B cell (primary cell): ENCODE measurements around the gene ASTN2.

Experiments
- CTCF ChIP-seq: fragments of 200-600 bp; IDR thresholded peaks from one replicate; pipeline ENCODE4 v1.8.0; 2022; ENCODE audit warnings: antibody characterized with exemption, mild to moderate bottlenecking
- EZH2 ChIP-seq: IDR thresholded peaks from 2 replicates; pipeline ENCODE4 v1.6.1; 2012; ENCODE audit warnings: borderline replicate concordance, low read depth, mild to moderate bottlenecking, moderate library complexity, low read length; ENCODE audit not compliant: insufficient read depth, poor library complexity, severe bottlenecking

DNA sequence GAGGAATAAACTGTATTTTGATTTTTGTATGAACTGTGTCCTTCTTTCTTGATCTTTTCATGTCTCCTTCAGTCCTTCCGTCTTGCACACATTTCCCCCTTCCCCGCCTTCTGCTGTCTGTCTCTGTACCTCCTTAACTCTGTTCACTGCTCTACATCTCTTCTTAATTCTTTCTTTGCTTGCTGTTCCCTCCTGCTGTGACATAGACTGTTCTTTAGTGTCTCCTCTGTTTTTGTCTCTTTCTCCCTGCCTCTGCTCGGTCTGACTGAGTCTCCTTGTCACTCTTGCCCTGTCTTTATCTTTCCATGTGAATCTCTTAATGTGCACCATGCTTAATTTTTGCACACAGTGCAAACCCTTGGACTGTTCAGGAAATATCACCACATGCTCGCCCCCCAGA is 614.8 kb downstream of the ASTN2 start:
- TF ChIP-seq CTCF (no peak), EZH2 (no peak)
